Spleen (tissue), 11 donors: ENCODE measurements around the gene ZBTB17. TPM values are rescaled to one million over a fixed set of nuclear protein-coding genes. Genes with fewer than 3 reads are reported as not detected.

ENCODE experiments used
- DNase-seq: peaks from one replicate; pipeline ENCODE4 v3.0.0-alpha.2; 2020
- H3K27ac ChIP-seq, 8 donors: fragments of 200-600 bp; sonication (generic) in 7 of 8; 1 replicate in 4 of 8; 2 replicates in 4 of 8; pipeline versions ENCODE4 v1.5.0 to v1.8.0; 2016 to 2021; ENCODE audit warnings: inconsistent platforms in 4 of 8, mild to moderate bottlenecking in 4 of 8, moderate library complexity in 1 of 8
- H3K27me3 ChIP-seq, 7 donors: fragments of 200-600 bp; sonication (generic) in 6 of 7; replicated peaks in 1 of 7; 1 replicate in 4 of 7; 2 replicates in 3 of 7; pipeline versions ENCODE4 v1.5.0 to v1.8.0; 2016 to 2021; ENCODE audit warnings: inconsistent platforms in 3 of 7, mild to moderate bottlenecking in 1 of 7
- H3K36me3 ChIP-seq, 6 donors: fragments of 200-600 bp; sonication (generic) in 5 of 6; 1 replicate in 4 of 6; 2 replicates in 2 of 6; pipeline versions ENCODE4 v1.5.0 to v1.8.0; 2016 to 2021; ENCODE audit warnings: inconsistent platforms in 2 of 6
- H3K4me1 ChIP-seq, 6 donors: fragments of 200-600 bp; sonication (generic) in 5 of 6; 1 replicate in 3 of 6; 2 replicates in 3 of 6; pipeline versions ENCODE4 v1.5.0 to v1.8.0; 2016 to 2021; ENCODE audit warnings: inconsistent platforms in 3 of 6
- H3K4me3 ChIP-seq, 8 donors: fragments of 200-600 bp; sonication (generic) in 7 of 8; 1 replicate in 4 of 8; 2 replicates in 4 of 8; pipeline versions ENCODE4 v1.5.0 to v1.8.0; 2016 to 2021; ENCODE audit warnings: inconsistent platforms in 4 of 8, mild to moderate bottlenecking in 4 of 8, moderate library complexity in 2 of 8
- H3K9me3 ChIP-seq, 8 donors: fragments of 200-600 bp; sonication (generic) in 7 of 8; 1 replicate in 4 of 8; 2 replicates in 4 of 8; pipeline versions ENCODE4 v1.5.0 to v1.8.0; 2016 to 2021; ENCODE audit warnings: inconsistent platforms in 4 of 8
- POLR2A ChIP-seq, 3 donors: fragments of 450-650 bp; IDR thresholded peaks; one replicate each; pipeline ENCODE4 v1.5.1; 2017; ENCODE audit warnings: antibody characterized with exemption in 3 of 3, mild to moderate bottlenecking in 1 of 3
- POLR2AphosphoS5 ChIP-seq, 3 donors: sonication (generic); formaldehyde crosslinking; IDR thresholded peaks; one replicate each; pipeline ENCODE4 v1.5.1; 2017; ENCODE audit warnings: antibody characterized with exemption in 3 of 3
- WGBS, 5 donors: extraction: QIAGEN DNeasy Blood & Tissue Kit in 3 of 5; methylation state at CpG; one replicate each; pipeline versions ENCODE4 v1.1.5 to v1.1.7; 2013 to 2018; 5-methylcytosine and 5-hydroxymethylcytosine counted together
- intact Hi-C: fragments of 100-400 bp; cut with DNase I; formaldehyde crosslinking; loops from one replicate; pipeline ENCODE4 v1.15.0; 2023; ENCODE audit warnings: low total_unique reads
- polyA plus RNA-seq, 3 donors: library from polyadenylated mRNA; stranded (reverse); fragments of 200-250 nt; gene quantifications; one replicate each; pipeline ENCODE4 v1.2.1, GENCODE V29; 2013
- total RNA-seq, 7 donors: library from RNA; depleted of rRNA in 3 of 7; stranded (reverse); fragments of >200 nt in 3 of 7; fragmentation: NEBNext Ultra II Directional in 4 of 7; extraction: Animal tissue kit (Norgen Biotek cat#: 25700) in 4 of 7; gene quantifications; one replicate each; pipeline versions ENCODE4 v1.1.0 to v1.2.1, GENCODE V29; 2016 to 2021
- TF ChIP-seq, protein P1 (sequence below), 11 experiments: fragments of 200-600 bp in 7 of 11; fragments of 450-650 bp in 4 of 11; sonication (generic) in 4 of 11; IDR thresholded peaks in 8 of 11; conservative IDR thresholded peaks in 3 of 11; 1 replicate in 7 of 11; 2 replicates in 4 of 11; pipeline versions ENCODE4 v1.4.0 to v1.8.0; 2016 to 2021; ENCODE audit warnings: antibody characterized with exemption in 11 of 11, inconsistent platforms in 4 of 11, mild to moderate bottlenecking in 1 of 11
- donor health status: healthy with polysubstance abuse.
- donor health status: DM: no; HTN: no; CAD: no; lungs with moderate emphysema.
- donor health status: DM: no; HTN: no; CAD: no.
- donor health status: Bipolar disorder and iron deficiency.
- donor health status: healthy.
- donor health status: DM: no; HTN: no; CAD: no.
- donor health status: DM: yes; HTN: yes; CAD: no.

ZBTB17 gene
- total and polyA plus RNA-seq, 10 donors = 36.8 to 139 (median 53.4) TPM

DNA sequence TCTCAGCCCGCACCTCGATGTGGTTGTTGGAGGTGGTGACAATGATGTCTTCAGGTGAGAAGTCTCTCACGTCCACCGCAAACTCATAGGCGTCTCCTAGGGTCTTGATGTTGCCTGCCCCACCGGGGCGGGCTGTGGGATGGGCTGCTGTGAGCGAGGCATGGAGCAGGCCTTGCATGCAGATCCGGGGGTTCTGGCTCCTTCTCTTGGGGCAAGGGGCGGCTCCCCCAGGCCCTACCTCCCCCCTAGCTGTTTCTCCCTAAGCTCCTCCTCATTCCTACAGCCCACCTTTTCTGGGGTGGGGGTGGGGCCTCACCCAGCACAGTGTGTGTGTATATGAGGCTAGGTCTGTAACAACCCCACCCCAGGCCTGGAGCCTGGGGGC is 41.2 kb upstream of the ZBTB17 start:
- intact Hi-C loops = no loop called here
- no peak for TF ChIP-seq POLR2A (IDR thresholded peaks at IDR 0.05)
- TF ChIP-seq, protein P1, sequence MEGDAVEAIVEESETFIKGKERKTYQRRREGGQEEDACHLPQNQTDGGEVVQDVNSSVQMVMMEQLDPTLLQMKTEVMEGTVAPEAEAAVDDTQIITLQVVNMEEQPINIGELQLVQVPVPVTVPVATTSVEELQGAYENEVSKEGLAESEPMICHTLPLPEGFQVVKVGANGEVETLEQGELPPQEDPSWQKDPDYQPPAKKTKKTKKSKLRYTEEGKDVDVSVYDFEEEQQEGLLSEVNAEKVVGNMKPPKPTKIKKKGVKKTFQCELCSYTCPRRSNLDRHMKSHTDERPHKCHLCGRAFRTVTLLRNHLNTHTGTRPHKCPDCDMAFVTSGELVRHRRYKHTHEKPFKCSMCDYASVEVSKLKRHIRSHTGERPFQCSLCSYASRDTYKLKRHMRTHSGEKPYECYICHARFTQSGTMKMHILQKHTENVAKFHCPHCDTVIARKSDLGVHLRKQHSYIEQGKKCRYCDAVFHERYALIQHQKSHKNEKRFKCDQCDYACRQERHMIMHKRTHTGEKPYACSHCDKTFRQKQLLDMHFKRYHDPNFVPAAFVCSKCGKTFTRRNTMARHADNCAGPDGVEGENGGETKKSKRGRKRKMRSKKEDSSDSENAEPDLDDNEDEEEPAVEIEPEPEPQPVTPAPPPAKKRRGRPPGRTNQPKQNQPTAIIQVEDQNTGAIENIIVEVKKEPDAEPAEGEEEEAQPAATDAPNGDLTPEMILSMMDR (IDR thresholded peaks at IDR 0.05 in 8 of 11, conservative IDR thresholded peaks at IDR 0.05 in 3 of 11) = no peak
- no peak for TF ChIP-seq POLR2AphosphoS5 (IDR thresholded peaks at IDR 0.05)
- peak overlapping the region in 6 of 8 donors; percentile 55 to 78 (median 68) for H3K27ac ChIP-seq
- 85 to 89% (median 88%) methylated on average over 8 to 10 of the region's 10 CpGs for WGBS, 5 donors
- H3K27me3 ChIP-seq = peaks cover 0 to 14% (median 0%) of the 10 kb centered on the region in 7 donors
- peaks cover 12 to 56% (median 40%) of the 10 kb centered on the region in 6 donors for H3K4me1 ChIP-seq
- H3K4me3 ChIP-seq = no peak overlapping the region
- no peaks in the 10 kb centered on the region for H3K9me3 ChIP-seq
- no peaks in the 10 kb centered on the region for H3K36me3 ChIP-seq
- no peak for DNase-seq

DNA sequence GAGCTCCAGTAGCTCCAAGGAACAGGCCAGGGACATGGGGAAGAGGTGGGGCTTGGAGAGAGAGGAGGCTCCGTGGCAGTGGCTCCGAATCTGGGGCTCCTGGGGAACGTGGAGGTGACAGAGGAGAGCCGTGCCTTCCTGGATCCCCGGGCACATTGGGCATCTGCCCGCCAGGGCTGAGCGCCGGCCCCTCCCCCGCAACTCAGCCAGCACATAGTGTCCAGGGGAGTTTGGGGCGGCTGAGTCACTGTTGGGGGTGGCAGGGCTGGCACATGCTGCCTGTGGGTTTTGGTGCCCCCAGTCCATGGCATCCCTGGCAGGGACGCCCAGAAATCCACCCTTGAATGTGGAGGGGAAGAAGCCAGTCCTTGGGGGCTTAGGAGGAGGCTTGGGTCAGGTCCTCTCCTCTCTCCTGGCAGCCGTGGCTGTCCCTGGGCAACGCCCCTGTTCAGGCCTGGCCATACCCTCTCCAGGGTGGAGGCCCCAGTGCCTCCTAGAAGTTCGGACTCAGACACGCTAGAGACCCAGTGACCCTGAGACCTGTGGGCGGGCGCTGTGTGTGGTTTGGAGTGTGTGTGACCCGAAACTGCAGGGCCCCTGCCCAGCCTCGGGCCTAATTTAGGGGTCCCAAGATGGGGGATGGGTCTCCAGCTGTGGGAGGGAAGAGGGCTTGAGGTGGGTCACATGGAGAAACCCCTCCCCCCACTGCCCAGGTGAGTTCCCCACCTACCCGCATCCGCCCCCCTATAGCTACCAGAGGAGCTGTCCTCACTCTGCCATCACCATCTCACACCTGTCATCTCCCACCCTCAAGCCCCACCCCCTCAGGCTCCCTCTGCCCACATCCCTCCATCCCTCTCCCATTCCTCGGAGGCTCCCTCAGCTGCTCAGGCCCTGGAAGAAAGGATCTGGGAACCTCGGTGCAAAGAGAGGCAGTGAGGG is 40.3 kb upstream of the ZBTB17 start:
- Histone ChIP-seq H3K27me3 (peaks cover 0 to 17% (median 0%) of the 10 kb centered on the region in 7 donors), H3K4me1 (peaks cover 12 to 59% (median 41%) of the 10 kb centered on the region in 6 donors), H3K27ac (no peak overlapping the region), H3K36me3 (no peaks in the 10 kb centered on the region), H3K4me3 (no peak overlapping the region), H3K9me3 (no peaks in the 10 kb centered on the region)
- WGBS, 5 donors = 64 to 88% (median 82%) methylated on average over 15 to 23 of the region's 23 CpGs
- intact Hi-C loops = no loop called here
- DNase-seq = no peak
- TF ChIP-seq, protein P1 (IDR thresholded peaks at IDR 0.05 in 8 of 11, conservative IDR thresholded peaks at IDR 0.05 in 3 of 11) = no peak
- TF ChIP-seq POLR2A (IDR thresholded peaks at IDR 0.05) (no peak), POLR2AphosphoS5 (IDR thresholded peaks at IDR 0.05) (no peak)

DNA sequence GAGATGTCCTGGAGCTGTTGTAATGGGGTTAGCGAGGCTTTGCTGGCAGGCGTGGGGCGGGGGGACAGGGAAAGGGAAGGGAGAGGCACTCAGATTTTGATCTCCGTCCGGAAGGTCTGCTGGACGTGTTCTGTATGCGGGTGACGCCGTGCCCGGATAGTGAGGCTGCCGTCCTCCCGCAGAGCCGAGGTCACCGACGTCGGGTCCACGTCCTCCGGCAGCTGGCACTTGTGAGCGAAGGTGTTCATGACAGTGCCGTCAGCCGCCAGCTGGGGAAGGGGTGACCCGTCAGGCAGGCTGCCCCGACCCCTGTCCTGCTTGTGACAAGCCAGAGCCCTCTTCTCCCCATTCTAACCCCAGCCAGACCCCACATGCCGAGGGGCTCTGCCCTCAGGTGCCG is 39.6 kb upstream of the ZBTB17 start:
- WGBS, 5 donors = 88 to 97% (median 94%) methylated on average over 9 to 25 of the region's 25 CpGs
- Histone ChIP-seq H3K4me1 (peaks cover 12 to 59% (median 41%) of the 10 kb centered on the region in 6 donors), H3K9me3 (no peaks in the 10 kb centered on the region), H3K4me3 (no peak overlapping the region), H3K27me3 (peaks cover 0 to 17% (median 0%) of the 10 kb centered on the region in 7 donors), H3K27ac (no peak overlapping the region), H3K36me3 (no peaks in the 10 kb centered on the region)
- intact Hi-C loops = no loop called here
- no peak for DNase-seq
- TF ChIP-seq POLR2A (IDR thresholded peaks at IDR 0.05) (no peak), POLR2AphosphoS5 (IDR thresholded peaks at IDR 0.05) (no peak)
- TF ChIP-seq, protein P1 (IDR thresholded peaks at IDR 0.05 in 8 of 11, conservative IDR thresholded peaks at IDR 0.05 in 3 of 11) = no peak
